D721Med (cell line): Measurements from ENCODE around the gene SLC24A3.

ENCODE experiments used
- DNase-seq: peaks from one replicate; pipeline ENCODE4 v3.0.0; 2011; ENCODE audit warnings: low spot score; ENCODE audit not compliant: insufficient read length
- FAIRE-seq: peaks from 2 replicates; lab custom pipeline; 2011; peaks lifted over from hg19 to GRCh38; lab: Jason Lieb, UNC
- CTCF ChIP-seq: IDR thresholded peaks from 2 replicates; pipeline ENCODE4 v1.5.1; 2012; ENCODE audit warnings: mild to moderate bottlenecking, control low read depth; ENCODE audit not compliant: insufficient read depth; ENCODE audit errors: missing control alignments

The SLC24A3 gene

GRCh38 chr20:19712721-19713260 is 500.3 kb downstream of the SLC24A3 start:
- no peak for FAIRE-seq
- DNase-seq, result no peak
- TF ChIP-seq CTCF, result no peak

- DNase-seq (no peak), FAIRE-seq (no peak)
- TF ChIP-seq CTCF, result no peak
These were observed 501.6 kb downstream of the SLC24A3 start for GRCh38 chr20:19713822-19714578.

DNA sequence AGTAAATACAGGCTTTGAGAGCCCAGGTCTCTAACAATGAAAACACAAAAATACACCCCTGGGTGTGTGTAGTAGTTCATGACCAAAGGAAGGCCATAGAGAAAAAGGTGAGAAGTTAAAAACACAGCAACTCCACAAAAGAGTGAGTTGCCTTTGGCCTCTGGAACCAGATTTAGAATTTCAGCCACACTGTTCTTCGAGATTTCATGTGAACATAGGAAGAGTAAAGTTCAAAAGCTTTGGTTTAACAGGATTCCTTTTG is 502.1 kb downstream of the SLC24A3 start:
- TF ChIP-seq CTCF, result no peak
- no peak for FAIRE-seq
- DNase-seq, result no peak

DNA sequence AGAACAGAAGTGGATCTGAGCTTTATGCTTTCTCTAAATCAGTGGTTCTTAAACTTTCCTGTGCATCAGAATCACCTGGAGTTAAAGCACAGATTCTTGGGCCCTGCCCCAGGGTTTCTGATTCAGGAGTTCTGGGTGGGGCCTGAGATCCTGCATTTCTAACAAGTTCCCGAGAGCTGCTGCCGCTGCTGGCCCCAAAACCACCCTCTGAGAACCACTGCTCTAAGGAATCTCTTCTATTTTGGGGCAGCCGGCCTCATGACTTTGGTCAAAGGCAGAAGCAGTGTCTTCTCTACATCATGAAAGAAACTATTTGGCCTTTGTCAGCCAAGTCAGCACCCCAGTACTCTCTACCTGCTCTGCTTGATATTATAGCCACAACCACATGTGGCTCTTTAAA is 503.5 kb downstream of the SLC24A3 start:
- no peak for FAIRE-seq
- DNase-seq, result no peak
- no peak for TF ChIP-seq CTCF

DNA sequence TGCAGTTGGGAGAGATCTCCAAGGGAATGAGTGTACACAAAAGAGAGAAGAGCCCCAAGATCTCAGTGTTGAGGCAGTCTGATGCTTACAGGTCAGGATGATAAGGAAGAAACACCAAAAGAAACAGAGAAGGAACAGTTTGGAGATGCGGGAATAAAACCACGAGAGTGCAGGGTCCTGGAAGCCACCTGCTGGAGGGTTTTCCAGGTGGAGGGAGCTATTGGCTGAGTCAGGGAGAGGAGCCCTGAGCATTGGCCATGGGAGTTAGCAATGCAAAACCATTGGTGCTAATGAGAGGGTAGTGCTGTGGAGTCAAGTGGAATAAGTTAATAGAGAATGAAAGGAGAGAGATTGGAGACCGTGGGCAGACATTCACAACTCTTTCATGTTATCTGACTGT is 506.4 kb downstream of the SLC24A3 start:
- no peak for TF ChIP-seq CTCF
- no peak for DNase-seq
- FAIRE-seq, result no peak

DNA sequence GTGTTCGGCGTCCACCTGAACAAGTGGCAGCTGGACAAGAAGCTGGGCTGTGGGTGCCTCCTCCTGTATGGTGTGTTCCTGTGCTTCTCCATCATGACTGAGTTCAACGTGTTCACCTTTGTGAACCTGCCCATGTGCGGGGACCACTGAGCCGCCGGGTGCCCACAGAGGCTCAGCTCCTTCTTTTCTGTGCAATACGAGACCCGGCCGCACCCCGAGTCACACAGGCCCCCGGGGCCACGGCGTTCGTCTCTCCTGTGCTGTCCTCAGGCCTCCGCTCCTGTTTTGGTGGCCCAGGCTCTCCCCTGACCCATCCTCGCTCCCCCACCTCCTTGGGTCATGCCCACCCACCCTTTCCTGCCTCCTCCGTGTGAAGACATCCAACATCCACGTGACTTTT is 508.5 kb downstream of the SLC24A3 start:
- FAIRE-seq (no peak), DNase-seq (no peak)
- TF ChIP-seq CTCF, result no peak

DNA sequence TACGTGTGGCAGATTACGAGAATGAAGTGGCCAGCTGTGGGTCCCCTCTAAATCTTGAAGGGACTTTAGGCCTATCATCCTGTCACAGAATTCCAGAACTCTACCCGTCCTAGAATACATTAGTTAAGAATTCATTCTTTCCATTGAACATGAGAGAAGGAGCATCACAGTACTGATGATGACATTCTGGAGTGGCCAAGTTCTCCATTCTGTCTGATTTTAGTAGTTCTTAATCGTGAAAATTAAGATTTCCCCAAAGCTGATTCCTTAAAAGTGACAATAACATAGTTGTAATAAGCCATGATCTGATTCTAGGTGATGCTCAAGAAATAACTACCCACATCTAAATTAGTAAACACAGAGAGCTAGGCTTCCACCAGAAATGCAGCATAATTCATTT is 510.6 kb downstream of the SLC24A3 start:
- FAIRE-seq (no peak), DNase-seq (no peak)
- TF ChIP-seq CTCF, result no peak
